ENCODE measurements around the gene CDK18. TPM values are rescaled to one million over a fixed set of nuclear protein-coding genes. Genes with fewer than 3 reads are reported as not detected.

Gene CDK18
- total RNA-seq, 8 experiments from 2014 or later: 1.3 to 12.0 (median 2.3) TPM

- WGBS, 10 experiments: 73 to 100% (median 83%) methylated on average over 1 to 10 of the region's 13 CpGs; no CpG with 5 or more reads in 3 of the 10 experiments
- peak in 6 of 8 experiments; percentile 22 to 67 (median 53) for ATAC-seq (replicated peaks in 6 of 8)
- Histone ChIP-seq H3K27ac (no peak overlapping the region), H3K4me3 (no peak overlapping the region), H3K4me1 (replicated peaks in 1 of 2) (peaks cover 8 to 14% of the 10 kb centered on the region in 2 donors)
- in situ Hi-C loops (cut with MboI; ENCODE audit: low pct_unique_long_range_greater_than_20kb in 2 of 9, low sequenced_read_pairs in 9 of 9, unreplicated experiment in 9 of 9): no loop called here
Measured at GRCh38 chr1:205512059-205513045, 7.9 kb downstream of the CDK18 start.

- in situ Hi-C loops (cut with MboI; ENCODE audit: low pct_unique_long_range_greater_than_20kb in 2 of 9, low sequenced_read_pairs in 9 of 9, unreplicated experiment in 9 of 9): no loop called here
- Histone ChIP-seq H3K4me1 (replicated peaks in 1 of 2) (peaks cover under 1 to 6% of the 10 kb centered on the region in 2 donors), H3K27ac (no peak overlapping the region), H3K4me3 (no peak overlapping the region)
- no peak for ATAC-seq (replicated peaks in 6 of 8)
- 50 to 100% (median 73%) methylated on average over 1 to 5 of the region's 5 CpGs; no CpG with 5 or more reads in 3 of the 10 experiments for WGBS, 10 experiments
Measured at GRCh38 chr1:205513774-205514173, 9.3 kb downstream of the CDK18 start.

GRCh38 chr1:205514211-205515142 is 10.0 kb downstream of the CDK18 start:
- ATAC-seq (replicated peaks in 6 of 8): no peak
- no peak overlapping the region for H3K4me3 ChIP-seq
- H3K4me1 ChIP-seq (replicated peaks in 1 of 2): peaks cover 8 to 11% of the 10 kb centered on the region in 2 donors
- in situ Hi-C loops (cut with MboI; ENCODE audit: low pct_unique_long_range_greater_than_20kb in 2 of 9, low sequenced_read_pairs in 9 of 9, unreplicated experiment in 9 of 9): no loop called here
- 51 to 98% (median 86%) methylated on average over 1 to 7 of the region's 7 CpGs; no CpG with 5 or more reads in 1 of the 10 experiments for WGBS, 10 experiments
- no peak overlapping the region for H3K27ac ChIP-seq

GRCh38 chr1:205515781-205516253 is 11.3 kb downstream of the CDK18 start:
- in situ Hi-C loops (cut with MboI; ENCODE audit: low pct_unique_long_range_greater_than_20kb in 2 of 9, low sequenced_read_pairs in 9 of 9, unreplicated experiment in 9 of 9): no loop called here
- Histone ChIP-seq H3K4me3 (no peak overlapping the region), H3K27ac (no peak overlapping the region), H3K4me1 (replicated peaks in 1 of 2) (peaks cover 18 to 21% of the 10 kb centered on the region in 2 donors)
- WGBS, 10 experiments: 16 to 100% (median 53%) methylated on average over 1 to 5 of the region's 5 CpGs; no CpG with 5 or more reads in 2 of the 10 experiments
- peak in 1 of 8 experiments; percentile 25 for ATAC-seq (replicated peaks in 6 of 8)

- peaks cover 20 to 22% of the 10 kb centered on the region in 2 donors for H3K4me1 ChIP-seq (replicated peaks in 1 of 2)
- no peak overlapping the region for H3K27ac ChIP-seq
- H3K4me3 ChIP-seq: no peak overlapping the region
- no peak for ATAC-seq (replicated peaks in 6 of 8)
- 33 to 90% (median 79%) methylated on average over 1 to 3 of the region's 4 CpGs; no CpG with 5 or more reads in 4 of the 10 experiments for WGBS, 10 experiments
- in situ Hi-C loops (cut with MboI; ENCODE audit: low pct_unique_long_range_greater_than_20kb in 2 of 9, low sequenced_read_pairs in 9 of 9, unreplicated experiment in 9 of 9): no loop called here
Measured at GRCh38 chr1:205516362-205516761, 11.9 kb downstream of the CDK18 start.

GRCh38 chr1:205517288-205517687 is 12.8 kb downstream of the CDK18 start:
- Histone ChIP-seq H3K27ac (no peak overlapping the region), H3K4me3 (no peak overlapping the region), H3K4me1 (replicated peaks in 1 of 2) (peaks cover 29 to 31% of the 10 kb centered on the region in 2 donors)
- WGBS, 10 experiments: 86 to 100% (median 97%) methylated on average over 1 to 3 of the region's 3 CpGs; no CpG with 5 or more reads in 5 of the 10 experiments
- no peak for ATAC-seq (replicated peaks in 6 of 8)
- in situ Hi-C loops (cut with MboI; ENCODE audit: low pct_unique_long_range_greater_than_20kb in 2 of 9, low sequenced_read_pairs in 9 of 9, unreplicated experiment in 9 of 9): no loop called here

- Histone ChIP-seq H3K4me3 (no peak overlapping the region), H3K4me1 (replicated peaks in 1 of 2) (peaks cover 30 to 34% of the 10 kb centered on the region in 2 donors), H3K27ac (no peak overlapping the region)
- 20 to 100% (median 76%) methylated on average over 2 to 5 of the region's 5 CpGs; no CpG with 5 or more reads in 1 of the 10 experiments for WGBS, 10 experiments
- ATAC-seq (replicated peaks in 6 of 8): no peak
- in situ Hi-C loops (cut with MboI; ENCODE audit: low pct_unique_long_range_greater_than_20kb in 2 of 9, low sequenced_read_pairs in 9 of 9, unreplicated experiment in 9 of 9): no loop called here
Measured at GRCh38 chr1:205517763-205518162, 13.3 kb downstream of the CDK18 start.

GRCh38 chr1:205518661-205519540 is 14.4 kb downstream of the CDK18 start:
- Histone ChIP-seq H3K27ac (peak overlapping the region; percentile 16 to 53), H3K4me3 (no peak overlapping the region), H3K4me1 (replicated peaks in 1 of 2) (peaks cover 32 to 43% of the 10 kb centered on the region in 2 donors)
- WGBS, 10 experiments: 40 to 100% (median 74%) methylated on average over 1 to 6 of the region's 8 CpGs; no CpG with 5 or more reads in 3 of the 10 experiments
- in situ Hi-C loops (cut with MboI; ENCODE audit: low pct_unique_long_range_greater_than_20kb in 2 of 9, low sequenced_read_pairs in 9 of 9, unreplicated experiment in 9 of 9): no loop called here
- ATAC-seq (replicated peaks in 6 of 8): peak in 1 of 8 experiments; percentile 3

GRCh38 chr1:205519541-205520131 is 15.2 kb downstream of the CDK18 start:
- ATAC-seq (replicated peaks in 6 of 8): peak; percentile 34 to 85 (median 77)
- in situ Hi-C loops (cut with MboI; ENCODE audit: low pct_unique_long_range_greater_than_20kb in 2 of 9, low sequenced_read_pairs in 9 of 9, unreplicated experiment in 9 of 9): loop anchor here in 3 of 9 experiments (5.0 to 10.0 kb wide), 4 partner anchors 32 to 245 kb away; no protein-coding TSS in a partner anchor
- Histone ChIP-seq H3K27ac (peak overlapping the region; percentile 16 to 53), H3K4me1 (replicated peaks in 1 of 2) (peaks cover 36 to 47% of the 10 kb centered on the region in 2 donors), H3K4me3 (no peak overlapping the region)
- 0 to 25% (median 10%) methylated on average over 1 to 3 of the region's 6 CpGs; no CpG with 5 or more reads in 4 of the 10 experiments for WGBS, 10 experiments

GRCh38 chr1:205520709-205521108 is 16.2 kb downstream of the CDK18 start:
- no peak for ATAC-seq (replicated peaks in 6 of 8)
- no peak overlapping the region for H3K27ac ChIP-seq
- no peak overlapping the region for H3K4me3 ChIP-seq
- peaks cover 36 to 47% of the 10 kb centered on the region in 2 donors for H3K4me1 ChIP-seq (replicated peaks in 1 of 2)
- 68 to 100% (median 90%) methylated on average over 2 to 4 of the region's 4 CpGs; no CpG with 5 or more reads in 3 of the 10 experiments for WGBS, 10 experiments
- in situ Hi-C loops (cut with MboI; ENCODE audit: low pct_unique_long_range_greater_than_20kb in 2 of 9, low sequenced_read_pairs in 9 of 9, unreplicated experiment in 9 of 9): loop anchor here in 3 of 9 experiments (5.0 to 10.0 kb wide), 4 partner anchors 33 to 246 kb away; no protein-coding TSS in a partner anchor

- Histone ChIP-seq H3K4me3 (no peak overlapping the region), H3K4me1 (replicated peaks in 1 of 2) (peaks cover 36 to 47% of the 10 kb centered on the region in 2 donors), H3K27ac (peak overlapping the region; percentile 9 to 34)
- 59 to 93% (median 71%) methylated on average over 3 to 4 of the region's 7 CpGs; no CpG with 5 or more reads in 7 of the 10 experiments for WGBS, 10 experiments
- ATAC-seq (replicated peaks in 6 of 8): peak in 5 of 8 experiments; percentile 42 to 74 (median 55)
- in situ Hi-C loops (cut with MboI; ENCODE audit: low pct_unique_long_range_greater_than_20kb in 2 of 9, low sequenced_read_pairs in 9 of 9, unreplicated experiment in 9 of 9): loop anchor here in 3 of 9 experiments (5.0 to 10.0 kb wide), 4 partner anchors 34 to 247 kb away; no protein-coding TSS in a partner anchor
Measured at GRCh38 chr1:205521686-205522085, 17.2 kb downstream of the CDK18 start.

Data from motor neuron (in vitro differentiated cells).